OCI-LY3 (cell line): ENCODE measurements around the gene TTC28.
"Not testable (repeated sequence)": the region's sequence is repeated elsewhere in the genome, so short reads cannot be mapped to it uniquely, and the experiment has no call there.

Source experiments
- H2AFZ ChIP-seq: fragments of 200-600, 300-600 bp; shearing (Covaris generic); 2 replicates; pipeline ENCODE4 v1.6.0; 2014; ENCODE audit warnings: antibody characterized with exemption, low read depth, low read length
- H3K27ac ChIP-seq: fragments of 200-600, 300-600 bp; sonication (generic); 2 replicates; pipeline ENCODE4 v1.5.1; 2014; ENCODE audit warnings: mild to moderate bottlenecking, low read length, moderate library complexity, mixed read lengths
- H3K27me3 ChIP-seq: fragments of 200-600, 300-600 bp; sonication (generic); 2 replicates; pipeline ENCODE4 v1.6.1; 2014; ENCODE audit warnings: low read depth, low read length, mixed read lengths
- H3K36me3 ChIP-seq: fragments of 200-600, 300-600 bp; sonication (generic); replicated peaks from 2 replicates; pipeline ENCODE3; 2014; ENCODE audit warnings: low read depth, low read length, mixed read lengths
- H3K4me1 ChIP-seq: fragments of 300-600, 200-600 bp; sonication (generic); 2 replicates; pipeline ENCODE4 v1.6.1; 2014; ENCODE audit warnings: low read length, mixed read lengths
- H3K4me2 ChIP-seq: fragments of 200-600, 300-600 bp; sonication (generic); 2 replicates; pipeline ENCODE4 v1.6.1; 2014; ENCODE audit warnings: low read length, mixed read lengths
- H3K4me3 ChIP-seq: fragments of 300-600, 200-600 bp; sonication (generic); 2 replicates; pipeline ENCODE4 v1.5.1; 2014; ENCODE audit warnings: antibody characterized with exemption, mild to moderate bottlenecking, low read length, moderate library complexity
- H3K79me2 ChIP-seq: fragments of 300-600, 200-600 bp; shearing (Covaris generic); 2 replicates; pipeline ENCODE4 v1.6.1; 2014; ENCODE audit warnings: mild to moderate bottlenecking, low read length, mixed read lengths
- H3K9ac ChIP-seq: fragments of 300-600, 200-600 bp; shearing (Covaris generic); 2 replicates; pipeline ENCODE4 v1.6.0; 2014; ENCODE audit warnings: mild to moderate bottlenecking, low read length, moderate library complexity
- H3K9me3 ChIP-seq: fragments of 200-600, 300-600 bp; shearing (Covaris generic); 2 replicates; pipeline ENCODE4 v1.6.1; 2014; ENCODE audit warnings: low read length, mixed read lengths; ENCODE audit not compliant: insufficient read depth
- H4K20me1 ChIP-seq: fragments of 200-600, 300-600 bp; sonication (generic); 2 replicates; pipeline ENCODE4 v1.6.1; 2016; ENCODE audit warnings: low read length, mixed read lengths; ENCODE audit not compliant: insufficient read depth
- EZH2phosphoT487 ChIP-seq: fragments of 200-600 bp; shearing (Covaris generic); IDR thresholded peaks from 2 replicates; pipeline ENCODE4 v1.6.1; 2018; ENCODE audit warnings: antibody characterized with exemption, mixed run types, low read depth
- TF ChIP-seq, protein P1 (sequence below): fragments of 200-600, 300-600 bp; sonication (generic); IDR thresholded peaks from 2 replicates; pipeline ENCODE4 v1.5.1; 2014; ENCODE audit warnings: antibody characterized with exemption, low read length, low read depth

The TTC28 gene

DNA sequence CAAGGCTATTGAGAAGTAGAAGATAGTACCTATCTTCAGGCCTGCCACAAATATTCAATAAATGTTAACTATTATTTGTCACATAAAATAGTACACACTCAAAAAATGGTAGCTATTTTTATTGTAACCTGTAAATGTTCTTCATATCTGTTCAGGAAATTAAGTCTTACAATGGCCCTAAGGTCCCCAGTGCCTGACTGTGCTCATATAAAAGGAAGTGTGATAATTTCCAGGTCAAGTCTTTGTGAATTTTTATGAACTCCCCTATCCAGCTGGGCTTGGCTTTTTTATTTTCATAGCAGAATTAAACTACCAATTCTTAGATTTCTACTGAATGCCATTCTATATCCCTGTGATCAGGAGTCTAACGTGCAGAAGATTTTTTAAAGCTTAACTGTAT, 476.4 kb downstream of the TTC28 start:
- Histone ChIP-seq H3K27ac (no peak overlapping the region), H3K9me3 (no peaks in the 10 kb centered on the region), H3K4me3 (no peak overlapping the region), H4K20me1 (no peaks in the 10 kb centered on the region), H3K79me2 (no peaks in the 10 kb centered on the region), H3K4me1 (no peaks in the 10 kb centered on the region), H3K36me3 (no peaks in the 10 kb centered on the region), H2AFZ (no peak overlapping the region), H3K27me3 (no peaks in the 10 kb centered on the region), H3K9ac (no peak overlapping the region), H3K4me2 (no peak overlapping the region)
- TF ChIP-seq EZH2phosphoT487, result no peak
- TF ChIP-seq, protein P1, sequence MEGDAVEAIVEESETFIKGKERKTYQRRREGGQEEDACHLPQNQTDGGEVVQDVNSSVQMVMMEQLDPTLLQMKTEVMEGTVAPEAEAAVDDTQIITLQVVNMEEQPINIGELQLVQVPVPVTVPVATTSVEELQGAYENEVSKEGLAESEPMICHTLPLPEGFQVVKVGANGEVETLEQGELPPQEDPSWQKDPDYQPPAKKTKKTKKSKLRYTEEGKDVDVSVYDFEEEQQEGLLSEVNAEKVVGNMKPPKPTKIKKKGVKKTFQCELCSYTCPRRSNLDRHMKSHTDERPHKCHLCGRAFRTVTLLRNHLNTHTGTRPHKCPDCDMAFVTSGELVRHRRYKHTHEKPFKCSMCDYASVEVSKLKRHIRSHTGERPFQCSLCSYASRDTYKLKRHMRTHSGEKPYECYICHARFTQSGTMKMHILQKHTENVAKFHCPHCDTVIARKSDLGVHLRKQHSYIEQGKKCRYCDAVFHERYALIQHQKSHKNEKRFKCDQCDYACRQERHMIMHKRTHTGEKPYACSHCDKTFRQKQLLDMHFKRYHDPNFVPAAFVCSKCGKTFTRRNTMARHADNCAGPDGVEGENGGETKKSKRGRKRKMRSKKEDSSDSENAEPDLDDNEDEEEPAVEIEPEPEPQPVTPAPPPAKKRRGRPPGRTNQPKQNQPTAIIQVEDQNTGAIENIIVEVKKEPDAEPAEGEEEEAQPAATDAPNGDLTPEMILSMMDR, result no peak

DNA sequence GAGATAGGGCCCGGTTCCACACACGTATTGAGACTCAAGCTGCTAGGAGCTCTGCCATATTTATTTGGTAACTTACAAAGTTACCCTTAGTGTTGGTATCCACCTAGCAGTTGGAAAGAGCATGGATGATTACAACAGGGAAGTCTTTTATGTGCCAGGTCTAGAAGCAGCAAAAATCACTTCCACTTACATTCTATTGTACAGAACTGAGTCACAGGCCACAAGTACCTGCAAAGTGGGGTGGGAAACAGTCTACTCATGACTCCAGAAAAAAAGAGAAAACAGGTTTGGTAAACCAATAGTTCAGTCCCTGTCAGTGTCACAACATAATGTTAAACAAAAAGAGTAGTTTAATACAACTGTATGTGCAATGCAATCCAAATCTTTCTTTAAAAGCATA, 480.9 kb downstream of the TTC28 start:
- no peak overlapping the region for H3K4me2 ChIP-seq
- TF ChIP-seq EZH2phosphoT487, result no peak
- TF ChIP-seq, protein P1, result no peak
- no peaks in the 10 kb centered on the region for H4K20me1 ChIP-seq
- no peak overlapping the region for H3K9ac ChIP-seq
- no peaks in the 10 kb centered on the region for H3K79me2 ChIP-seq
- no peaks in the 10 kb centered on the region for H3K27me3 ChIP-seq
- no peak overlapping the region for H3K4me3 ChIP-seq
- no peaks in the 10 kb centered on the region for H3K36me3 ChIP-seq
- H3K4me1 ChIP-seq, result no peaks in the 10 kb centered on the region
- no peak overlapping the region for H3K27ac ChIP-seq
- no peaks in the 10 kb centered on the region for H3K9me3 ChIP-seq
- H2AFZ ChIP-seq, result no peak overlapping the region

DNA sequence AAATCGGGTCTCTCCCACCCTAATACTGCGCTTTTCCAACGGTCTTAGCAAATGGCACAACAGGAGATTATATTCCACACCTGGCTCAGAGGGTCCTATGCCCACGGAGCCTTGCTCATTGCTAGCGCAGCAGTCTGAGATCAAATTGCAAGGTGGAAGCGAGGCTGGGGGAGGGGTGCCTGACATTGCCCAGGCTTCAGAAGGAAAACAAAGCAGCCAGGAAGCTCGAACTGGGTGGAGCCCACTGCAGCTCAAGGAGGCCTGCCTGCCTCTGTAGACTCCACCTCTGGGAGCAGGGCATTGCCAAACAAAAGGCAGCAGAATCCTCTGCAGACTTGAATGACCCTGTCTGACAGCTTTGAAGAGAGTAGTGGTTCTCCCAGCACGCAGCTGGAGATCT, 488.1 kb downstream of the TTC28 start:
- H3K9ac ChIP-seq, H3K4me3 ChIP-seq, H3K27me3 ChIP-seq, H4K20me1 ChIP-seq, H3K36me3 ChIP-seq, H3K4me1 ChIP-seq, H3K9me3 ChIP-seq, H3K4me2 ChIP-seq, H3K27ac ChIP-seq, H2AFZ ChIP-seq, H3K79me2 ChIP-seq: not testable (repeated sequence)

DNA sequence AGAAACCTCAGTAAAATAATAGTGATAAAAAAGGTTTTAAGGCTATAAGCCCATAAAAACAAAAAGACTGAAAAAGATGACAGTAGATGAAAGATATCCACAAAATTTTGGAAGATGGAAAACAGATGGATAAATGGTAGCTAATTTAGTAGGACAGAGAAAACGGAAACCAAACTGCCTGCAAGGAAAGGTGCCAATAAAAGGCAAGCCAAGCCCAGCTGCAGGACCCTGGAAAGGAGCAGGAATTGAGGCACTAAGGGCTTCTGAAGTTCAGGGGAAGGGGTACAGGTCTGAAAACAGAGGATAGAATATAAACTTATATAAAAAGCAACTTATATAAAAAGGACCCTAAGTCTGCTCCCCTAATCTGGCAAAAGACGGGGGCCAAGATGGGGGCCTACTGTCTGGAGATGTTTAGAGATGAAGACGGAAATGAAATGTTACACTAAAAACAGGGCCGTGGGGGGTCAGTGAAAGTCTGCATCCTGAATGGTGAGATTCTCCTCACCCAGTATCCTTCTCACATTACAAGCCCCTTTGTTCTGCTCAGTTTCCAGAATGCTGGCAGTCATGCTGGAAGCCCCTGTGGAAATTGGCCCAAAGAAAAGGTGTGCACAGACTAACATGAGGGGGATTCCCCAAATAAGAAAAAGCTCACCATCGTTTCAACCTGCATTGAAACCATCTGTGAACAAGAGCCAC, 491.3 kb downstream of the TTC28 start:
- H3K9ac ChIP-seq, result no peak overlapping the region
- H3K4me2 ChIP-seq, result no peak overlapping the region
- H3K9me3 ChIP-seq, result no peaks in the 10 kb centered on the region
- no peaks in the 10 kb centered on the region for H3K36me3 ChIP-seq
- no peak overlapping the region for H3K27ac ChIP-seq
- H2AFZ ChIP-seq, result no peak overlapping the region
- H3K27me3 ChIP-seq, result no peaks in the 10 kb centered on the region
- no peaks in the 10 kb centered on the region for H3K79me2 ChIP-seq
- TF ChIP-seq, protein P1, result no peak
- no peak for TF ChIP-seq EZH2phosphoT487
- H4K20me1 ChIP-seq, result no peaks in the 10 kb centered on the region
- no peak overlapping the region for H3K4me3 ChIP-seq
- peaks cover 4% of the 10 kb centered on the region; the same call in 1 of the 2 replicates for H3K4me1 ChIP-seq
